Activated T-cell treated with anti-CD3 and anti-CD28 coated beads for 48 hours (primary cell): ENCODE results near the gene PPM1M.

Experiments
- DNase-seq: peaks from one replicate; pipeline ENCODE4 v3.0.0-alpha.2; 2020; ENCODE audit warnings: low read depth

PPM1M gene

DNA sequence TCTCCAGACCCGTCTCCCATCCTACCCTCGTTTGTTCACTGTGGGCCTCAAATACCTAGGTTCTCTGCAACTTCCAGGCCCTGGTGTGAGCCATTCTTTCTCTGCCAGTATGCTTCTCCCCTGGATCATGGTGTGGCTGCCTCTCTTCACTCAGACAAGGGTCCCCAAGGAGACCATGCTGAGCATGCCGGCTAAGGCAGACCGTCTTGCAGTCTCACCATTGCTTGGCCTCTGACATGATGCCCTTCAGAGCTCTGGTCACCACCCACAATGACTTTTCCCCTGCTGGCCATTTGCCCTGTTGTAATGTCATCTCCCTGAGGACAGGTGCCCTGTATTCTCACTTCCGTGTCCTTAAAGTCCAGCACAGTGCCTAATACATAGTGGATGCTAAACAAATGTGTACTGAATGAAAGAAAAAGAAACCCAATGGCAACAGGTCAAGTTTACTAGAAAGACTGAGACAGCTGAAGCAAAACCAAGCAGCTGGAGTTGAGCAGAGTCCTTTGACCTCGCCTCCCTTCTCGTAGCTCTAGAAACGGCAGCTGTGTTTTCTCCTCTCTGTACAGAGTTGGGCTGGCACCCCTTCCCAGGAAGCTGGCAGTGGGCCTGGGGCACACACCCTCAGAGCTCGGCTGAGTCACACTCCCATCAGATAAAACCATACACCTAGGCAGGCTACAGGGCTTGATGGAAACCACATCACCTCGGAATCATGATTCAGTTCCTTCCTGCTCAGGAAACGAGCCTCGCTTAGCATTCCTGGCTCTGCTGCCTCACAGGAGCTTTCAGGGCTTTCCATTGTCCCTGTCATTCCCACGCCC, 28.8 kb upstream of the PPM1M start:
- no peak for DNase-seq

DNA sequence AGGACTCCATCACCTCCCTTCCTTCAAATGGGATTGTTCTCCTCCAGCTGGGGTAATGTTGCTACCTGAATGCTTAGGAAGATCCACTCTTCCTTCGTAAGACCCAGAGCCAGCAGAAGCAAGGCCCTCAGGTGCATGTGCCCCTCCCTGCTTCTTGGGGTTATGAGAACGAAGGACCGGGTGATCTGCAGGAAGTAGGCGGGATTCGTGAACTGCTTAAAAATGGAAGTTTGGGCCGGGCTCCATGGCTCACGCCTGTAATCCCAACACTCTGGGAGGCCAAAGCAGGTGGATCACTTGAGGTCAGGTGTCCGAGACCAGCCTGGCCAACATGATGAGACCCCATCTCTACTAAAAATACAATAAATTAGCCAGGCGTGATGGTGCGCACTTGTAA, 28.2 kb upstream of the PPM1M start:
- DNase-seq: no peak

DNA sequence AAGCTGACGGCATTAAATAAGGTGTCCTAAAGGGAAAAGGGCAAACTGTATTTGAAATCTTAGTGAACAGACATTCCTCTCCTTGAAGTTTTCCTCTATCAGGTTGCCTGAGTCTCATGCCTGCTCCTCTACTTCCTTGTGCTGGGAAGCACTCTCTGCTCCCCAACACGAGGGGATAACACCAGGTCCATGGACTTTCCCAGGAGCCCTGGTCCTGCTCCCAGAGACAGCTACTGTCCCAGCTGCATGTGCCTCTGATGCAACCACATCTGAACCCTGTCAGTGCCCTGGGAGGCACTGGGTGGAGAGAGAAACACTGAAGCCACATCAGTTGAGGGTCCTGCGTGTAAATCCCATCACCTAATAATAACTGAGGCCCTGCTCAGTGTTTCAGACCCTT, 27.5 kb upstream of the PPM1M start:
- DNase-seq: no peak

DNA sequence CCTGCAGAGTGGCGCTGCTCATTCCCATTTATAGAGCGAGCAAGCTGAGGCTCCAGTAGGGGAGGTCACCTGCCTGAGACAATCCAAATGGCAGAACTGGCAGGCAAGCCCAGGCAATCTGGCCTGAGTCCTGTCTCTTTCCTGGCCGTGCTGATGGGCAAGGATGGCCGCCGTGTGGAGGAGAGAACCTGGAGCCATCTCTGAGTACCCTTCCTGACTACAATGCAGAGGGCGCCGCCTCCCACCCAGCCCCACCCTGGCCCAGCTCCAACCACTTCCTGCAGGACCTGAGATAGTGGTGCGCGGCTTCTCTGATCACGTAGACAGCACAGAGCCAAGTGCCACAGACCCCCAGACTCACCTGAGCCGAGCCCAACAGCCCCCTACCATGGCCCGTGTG, 27.1 kb upstream of the PPM1M start:
- no peak for DNase-seq

DNA sequence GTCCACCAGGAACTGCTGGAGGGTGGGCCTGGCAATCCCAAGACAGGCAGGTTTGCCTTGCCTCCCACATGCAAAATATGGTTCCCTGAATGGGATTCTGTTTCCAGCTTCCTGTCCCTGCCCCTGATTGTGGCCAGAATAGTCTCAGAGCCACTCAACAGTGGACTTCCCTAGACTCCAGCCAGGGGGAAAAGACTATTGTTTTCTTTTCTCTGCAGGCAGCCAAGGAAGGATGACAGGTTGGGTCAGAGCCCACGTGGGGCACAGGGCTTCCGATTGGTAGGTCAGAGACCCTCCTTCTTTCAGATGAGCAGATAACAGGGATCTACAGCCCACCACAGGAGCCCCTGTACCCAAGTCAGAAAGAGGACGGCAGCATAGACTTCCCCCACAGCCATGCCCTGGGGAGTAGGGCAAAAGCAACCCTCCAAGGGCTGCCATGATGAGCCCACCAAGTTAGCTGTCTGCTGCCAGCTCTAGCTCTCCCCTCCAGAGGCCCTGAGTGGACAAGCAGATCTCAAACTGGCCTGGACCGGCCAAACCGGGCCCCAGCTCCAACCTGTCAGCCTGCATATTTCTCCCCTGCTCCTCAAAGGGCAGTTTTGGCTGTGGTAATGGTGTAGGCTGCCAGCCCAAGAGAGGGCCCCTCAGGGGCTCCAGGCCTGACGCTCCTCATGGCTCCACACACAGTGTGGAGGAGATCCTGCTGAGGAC, 26.5 kb upstream of the PPM1M start:
- no peak for DNase-seq

DNA sequence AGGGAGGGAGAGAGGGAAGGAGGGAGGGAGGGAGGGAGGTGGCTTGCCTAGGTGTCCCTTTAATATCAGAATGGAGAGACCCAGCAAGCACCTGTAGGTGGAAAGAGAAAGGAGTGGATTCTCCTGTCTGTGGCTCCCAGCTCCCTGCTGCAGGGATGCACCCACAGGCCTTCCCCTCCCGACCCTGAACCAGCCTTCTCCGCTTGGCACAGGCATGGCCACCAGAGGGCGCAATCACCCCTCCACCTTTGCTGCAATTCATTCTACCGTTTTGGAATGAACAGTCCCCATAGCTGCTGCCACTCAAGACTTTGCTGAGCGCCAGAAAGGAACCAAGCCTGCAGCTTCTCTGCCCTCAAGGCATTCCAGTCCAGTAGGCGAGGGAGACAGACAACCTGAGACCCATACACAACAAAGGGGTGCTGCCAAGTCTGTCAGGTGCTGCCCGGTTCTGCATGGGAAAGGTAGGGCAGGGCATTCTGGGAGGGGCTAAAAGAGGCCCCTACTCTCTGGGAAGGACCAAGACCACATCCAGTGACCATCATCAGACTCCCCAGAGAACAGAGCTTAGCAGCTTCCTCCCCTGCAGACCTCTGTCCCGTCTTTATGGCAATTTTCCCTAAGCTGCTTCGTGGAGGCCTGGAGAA, 25.1 kb upstream of the PPM1M start:
- peak; percentile 85 for DNase-seq

DNA sequence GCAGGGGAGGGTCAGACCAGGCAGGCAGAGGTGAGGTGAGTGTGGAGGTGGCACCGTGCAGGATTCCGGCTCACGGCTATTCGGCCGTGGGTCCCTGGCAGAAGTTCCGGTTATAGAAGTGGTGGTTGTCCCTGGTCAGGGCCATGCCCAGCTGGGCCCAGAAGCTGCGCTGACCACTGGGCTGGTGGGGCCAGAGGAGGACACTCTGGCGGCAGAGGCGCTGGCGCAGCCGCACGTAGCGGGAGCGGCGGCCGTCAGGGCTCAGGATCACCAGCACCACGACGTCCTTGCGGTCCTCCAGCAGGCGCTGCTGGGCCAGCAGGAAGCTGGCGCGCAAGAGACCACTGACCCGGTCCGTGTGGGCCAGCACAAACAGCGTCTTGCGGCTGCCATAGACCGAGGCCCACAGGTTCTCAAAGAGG, 24.4 kb upstream of the PPM1M start:
- no peak for DNase-seq

DNA sequence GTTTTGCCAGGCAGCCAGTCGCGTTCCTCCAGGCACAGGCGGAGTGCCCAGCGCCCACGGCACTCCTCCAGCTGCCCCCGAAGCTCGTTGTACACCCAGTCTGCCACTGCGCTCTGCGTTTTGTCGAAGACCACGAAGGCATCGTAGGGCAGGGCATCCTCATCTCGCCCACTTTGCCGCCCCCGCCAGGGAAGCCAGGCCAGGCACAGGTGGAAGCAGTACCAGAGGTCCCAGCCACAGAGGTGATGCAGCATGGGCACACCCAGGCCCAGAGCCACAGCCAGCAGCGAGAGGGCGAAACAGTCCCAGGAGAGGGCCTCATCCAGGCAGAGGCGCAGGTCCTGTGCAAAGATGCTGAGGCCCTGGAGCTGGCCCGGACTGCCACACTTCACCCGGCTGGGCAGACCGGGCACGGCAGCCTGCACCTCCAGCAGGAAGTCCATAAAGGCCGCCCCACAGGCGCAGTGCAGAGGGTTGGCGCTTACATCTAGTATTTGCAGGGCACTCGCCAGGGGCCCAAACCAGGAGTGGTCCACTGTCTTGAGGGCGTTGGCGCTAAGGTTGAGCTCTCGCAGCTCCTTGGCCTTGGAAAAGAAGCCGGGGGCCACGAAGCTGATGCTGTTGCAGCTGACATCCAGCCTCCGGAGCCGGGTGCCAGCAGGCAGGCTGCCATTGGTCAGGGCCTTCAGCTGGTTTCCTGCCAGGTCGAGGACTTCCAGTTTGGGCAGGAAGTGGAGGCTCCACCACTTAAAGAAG, 23.8 kb upstream of the PPM1M start:
- peak; percentile 35 for DNase-seq

DNA sequence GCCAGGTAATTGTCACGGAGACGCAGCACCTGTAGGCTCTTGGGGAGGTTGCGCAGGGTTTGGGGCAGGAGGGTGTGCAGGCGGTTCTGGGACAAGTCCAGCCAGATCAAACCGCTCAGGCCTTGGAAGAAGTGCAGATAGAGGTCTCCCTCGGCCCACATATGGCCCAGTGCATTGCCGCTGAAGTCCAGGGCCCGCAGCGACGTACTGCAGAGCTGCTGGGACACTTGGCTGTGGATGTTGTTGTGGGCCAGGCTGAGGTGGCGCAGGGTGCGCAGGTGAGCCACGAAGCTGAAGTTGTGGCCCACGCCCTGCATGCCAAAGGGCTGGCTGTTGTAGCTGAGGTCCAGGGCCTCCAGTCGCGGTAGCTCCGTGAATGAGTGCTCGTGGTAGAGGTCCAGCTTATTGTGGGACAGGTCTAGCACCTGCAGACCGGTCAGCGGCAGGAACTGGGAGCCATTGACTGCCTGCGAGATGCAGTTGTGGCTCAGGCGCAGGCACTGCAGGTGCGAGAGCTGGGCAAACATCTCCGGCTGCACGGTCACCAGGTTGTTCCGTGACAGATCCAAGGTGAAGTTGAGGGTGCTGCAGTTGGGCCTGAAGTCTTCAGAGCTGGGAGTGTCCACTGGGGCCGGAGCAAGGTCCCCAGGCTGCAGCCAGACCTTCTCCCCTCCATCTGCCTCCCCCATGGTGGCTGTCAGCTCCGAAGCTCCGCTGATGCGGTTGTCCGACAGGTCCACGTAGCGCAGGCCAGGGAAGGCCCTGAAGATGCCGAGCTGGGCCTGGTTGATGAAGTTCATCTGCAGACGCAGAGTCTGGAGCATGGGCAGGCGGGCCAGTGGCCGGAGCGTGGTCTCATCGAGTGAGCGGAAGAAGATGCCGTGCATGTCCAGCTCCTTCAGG, 23.0 kb upstream of the PPM1M start:
- DNase-seq: no peak

DNA sequence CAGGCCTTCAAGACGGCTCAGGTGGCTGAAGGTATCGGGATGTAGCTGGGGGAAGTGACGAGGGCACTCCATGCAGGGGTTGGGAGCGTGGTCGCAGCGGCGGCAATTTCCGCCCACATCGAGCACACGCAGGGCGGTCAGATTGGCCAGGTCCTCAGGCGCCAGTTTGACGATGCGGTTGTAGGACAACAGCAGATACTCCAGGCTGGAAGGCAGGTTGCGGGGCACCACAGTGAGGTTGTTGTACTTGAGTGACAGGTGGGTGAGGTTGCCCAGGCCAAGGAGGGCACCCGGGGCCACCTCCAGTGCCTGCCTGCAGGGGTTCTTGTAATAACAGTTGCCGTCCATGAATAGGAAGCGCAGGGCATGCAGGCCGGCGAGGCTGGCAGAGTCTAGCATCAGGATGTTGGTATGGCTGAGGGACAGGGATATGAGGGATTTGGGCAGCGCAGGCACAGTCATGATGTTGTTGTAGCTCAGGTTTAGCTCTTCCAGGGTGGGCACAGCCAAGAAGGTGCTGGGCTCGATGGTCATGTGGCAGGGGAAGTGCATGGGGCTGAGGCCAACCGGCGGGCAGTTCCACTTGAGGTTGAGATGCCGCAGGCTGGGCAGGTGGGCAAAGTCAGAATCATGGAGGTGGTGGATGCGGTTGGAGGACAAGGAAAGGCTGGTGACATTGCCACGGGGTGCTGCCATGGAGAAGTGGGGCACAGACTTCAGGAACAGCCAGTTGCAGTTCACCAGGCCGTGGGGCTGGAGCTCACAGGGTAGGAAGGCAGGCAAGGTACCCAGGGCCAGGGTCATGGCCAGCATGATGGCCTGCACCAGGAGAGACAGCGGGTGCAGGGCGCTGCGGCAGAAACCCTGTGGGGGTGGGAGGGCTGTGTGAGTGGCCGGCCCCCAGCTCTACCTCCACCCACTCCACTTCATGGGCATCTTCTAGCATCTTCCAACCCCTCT, 21.8 kb upstream of the PPM1M start:
- DNase-seq: no peak

DNA sequence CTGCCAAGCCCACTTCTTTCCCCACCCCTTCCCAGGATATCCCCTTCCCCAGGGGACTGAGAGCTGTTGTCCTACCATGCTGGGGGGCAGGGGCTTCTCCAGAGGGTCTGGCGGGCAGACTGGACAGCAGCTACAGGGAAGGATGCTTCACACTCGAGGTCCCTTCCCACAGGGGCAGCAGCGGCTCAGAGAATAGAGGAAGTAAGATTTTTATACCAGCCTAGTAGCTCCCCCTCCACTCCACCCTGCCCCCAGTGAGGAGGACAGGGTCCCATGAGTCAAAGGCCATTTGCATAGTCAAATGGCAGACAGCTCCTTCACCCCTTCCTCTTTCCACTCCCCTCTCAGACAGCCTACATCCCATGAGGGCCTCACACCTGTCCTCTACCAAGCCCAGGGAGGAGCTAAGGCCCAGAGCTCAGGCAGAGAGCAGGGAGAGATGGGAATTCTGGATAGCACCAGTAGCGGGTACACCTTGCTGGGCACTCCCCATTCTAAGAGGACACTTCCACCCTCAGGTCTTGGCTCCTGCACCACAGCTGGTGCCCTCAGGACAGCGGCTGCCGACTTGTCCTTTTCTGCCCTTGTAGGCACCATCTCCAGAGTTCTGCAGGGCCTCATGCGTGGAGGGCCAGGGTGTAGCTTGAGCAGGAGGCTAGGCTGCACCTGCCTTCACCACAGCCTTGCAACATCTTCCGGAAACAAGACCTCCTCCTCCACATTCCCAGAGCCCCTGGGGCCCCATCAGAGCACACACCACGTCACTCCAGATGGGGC, 19.9 kb upstream of the PPM1M start, which contains the start of gene TLR9:
TSS of gene TLR9 (minus strand) at position 194 of the 777 bp plus-strand sequence. CDS start at position 78, 116 bp downstream.
- no peak for DNase-seq

DNA sequence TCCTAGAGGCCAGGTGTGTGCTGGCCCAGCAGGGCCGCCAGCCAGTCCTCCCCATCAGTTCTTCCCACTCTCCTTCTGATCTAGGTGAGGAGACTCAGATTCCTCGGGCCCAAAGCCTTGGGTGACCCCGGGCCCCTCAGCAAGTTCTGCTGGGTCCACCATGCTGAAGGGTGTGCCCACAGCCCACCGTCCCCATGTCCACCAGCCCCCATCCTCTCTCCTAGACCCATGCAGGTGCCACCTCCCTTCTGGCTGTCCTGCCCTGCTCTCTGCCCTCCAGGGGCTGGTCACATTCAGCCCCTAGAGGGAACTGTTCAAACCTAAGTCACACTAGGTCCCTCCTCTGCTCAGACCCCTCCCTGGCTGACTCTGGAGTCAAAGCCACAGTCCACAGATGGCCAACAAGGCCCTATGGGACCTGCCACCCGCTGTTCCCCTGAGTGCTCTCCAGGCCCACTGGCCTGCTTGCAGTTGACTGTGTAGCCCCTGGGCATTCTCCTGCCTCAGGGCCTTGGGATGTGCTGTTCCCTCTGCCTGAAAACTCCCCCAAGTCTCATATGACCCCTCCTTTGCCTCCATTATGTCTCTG, 19.2 kb upstream of the PPM1M start:
- DNase-seq: no peak

DNA sequence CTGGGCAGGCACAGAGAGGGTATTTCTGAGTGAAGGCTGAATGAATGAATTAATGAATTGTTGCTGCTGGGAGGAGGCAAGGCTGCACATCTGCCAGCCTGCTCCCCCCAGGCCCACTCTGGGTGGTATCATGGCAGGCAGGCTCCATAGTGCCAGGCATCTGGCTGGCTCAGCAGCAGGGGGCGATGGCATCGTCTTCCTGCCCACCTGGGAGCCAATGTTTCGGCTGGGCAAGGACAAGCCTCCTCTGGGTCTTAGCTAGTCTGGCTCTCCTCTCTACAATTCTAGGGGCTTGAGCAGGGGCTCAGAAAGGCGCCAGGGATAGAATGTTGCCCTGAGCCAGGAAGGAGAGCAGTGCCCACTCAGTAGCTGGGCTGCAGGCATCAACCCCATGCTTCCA, 18.4 kb upstream of the PPM1M start:
- DNase-seq: no peak

DNA sequence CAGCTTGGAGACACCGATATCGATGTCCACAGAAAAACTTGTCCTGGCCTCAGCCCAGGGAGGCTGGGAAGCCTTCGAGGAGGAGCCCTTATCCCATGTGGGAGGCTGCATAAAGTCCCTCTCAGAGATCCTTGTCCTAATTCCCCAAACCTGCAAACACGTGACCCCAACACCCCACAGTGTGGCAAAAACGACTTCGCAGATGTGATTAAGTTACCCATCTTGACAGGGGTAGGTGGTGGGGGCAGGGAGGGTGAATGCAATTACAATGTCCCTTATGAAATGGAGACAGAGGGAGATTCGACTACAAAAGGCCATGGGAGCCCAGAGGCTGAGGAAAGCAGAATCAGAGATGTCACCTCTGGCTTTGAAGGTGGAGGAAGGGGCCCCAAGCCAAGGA, 17.8 kb upstream of the PPM1M start:
- DNase-seq: no peak

DNA sequence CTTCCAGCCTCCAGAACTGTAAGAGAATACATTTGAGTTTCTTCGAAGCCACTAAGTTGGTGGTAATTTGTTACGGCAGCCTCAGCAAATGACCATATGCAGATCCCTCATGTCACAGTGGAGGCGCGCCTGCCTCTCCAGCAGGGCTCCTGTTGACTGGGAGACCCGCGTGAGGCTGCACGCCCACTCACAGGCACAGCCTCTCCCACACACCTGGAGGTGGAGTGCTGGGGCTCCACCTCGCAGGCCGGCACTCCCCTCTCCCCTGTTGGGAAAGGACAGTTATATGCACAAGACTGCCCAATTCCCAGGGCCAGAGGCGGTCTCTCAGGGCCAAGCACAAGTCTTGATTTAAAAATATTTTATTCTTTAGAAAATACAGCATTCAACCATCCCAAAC, 17.3 kb upstream of the PPM1M start:
- no peak for DNase-seq

DNA sequence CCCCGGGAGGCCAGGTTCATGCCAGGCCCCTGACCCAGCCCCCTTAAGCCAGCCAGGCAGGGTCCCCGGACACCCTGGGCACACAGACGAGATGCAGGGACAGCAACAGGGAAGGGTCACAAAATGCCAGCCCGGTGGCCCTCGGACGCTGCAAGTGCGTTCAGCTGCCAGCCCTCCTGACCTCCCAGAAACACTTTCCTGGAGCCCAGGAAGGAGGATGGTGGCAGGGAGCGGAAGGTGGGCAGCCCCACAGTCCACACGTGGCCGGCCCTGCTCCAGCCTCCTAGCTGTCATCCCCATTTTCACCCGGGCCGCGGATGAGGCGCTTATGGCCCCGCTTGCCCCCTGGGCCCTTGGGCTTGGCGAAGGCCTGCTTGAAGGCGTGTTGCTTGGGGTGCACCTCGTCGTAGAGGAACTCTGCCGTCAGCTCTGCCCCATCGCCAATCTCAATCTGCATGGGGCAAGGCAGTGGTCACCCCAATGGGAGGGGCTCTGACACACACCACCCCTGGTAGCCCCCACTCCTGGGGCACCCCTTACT, 16.7 kb upstream of the PPM1M start:
- DNase-seq: no peak

DNA sequence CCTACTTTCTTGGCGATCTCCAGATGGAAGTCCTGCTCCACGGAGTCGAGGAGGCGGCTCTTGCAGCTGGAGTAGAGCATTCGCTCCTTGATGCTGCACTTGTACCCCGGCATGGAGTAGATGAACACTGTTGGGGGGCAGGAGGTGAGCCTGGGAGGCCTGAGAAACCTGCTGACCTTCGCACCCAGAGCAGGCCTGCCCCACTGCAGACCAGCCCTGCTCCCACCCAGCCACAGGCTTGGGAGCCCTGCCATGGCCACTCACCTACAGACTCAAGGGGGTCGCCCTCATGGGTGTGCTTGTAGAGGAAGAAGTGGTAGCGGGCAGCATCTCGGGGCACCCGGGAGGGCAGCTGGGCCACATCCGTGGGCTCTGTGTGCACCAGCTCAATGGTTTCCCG, 15.9 kb upstream of the PPM1M start:
- DNase-seq: no peak

DNA sequence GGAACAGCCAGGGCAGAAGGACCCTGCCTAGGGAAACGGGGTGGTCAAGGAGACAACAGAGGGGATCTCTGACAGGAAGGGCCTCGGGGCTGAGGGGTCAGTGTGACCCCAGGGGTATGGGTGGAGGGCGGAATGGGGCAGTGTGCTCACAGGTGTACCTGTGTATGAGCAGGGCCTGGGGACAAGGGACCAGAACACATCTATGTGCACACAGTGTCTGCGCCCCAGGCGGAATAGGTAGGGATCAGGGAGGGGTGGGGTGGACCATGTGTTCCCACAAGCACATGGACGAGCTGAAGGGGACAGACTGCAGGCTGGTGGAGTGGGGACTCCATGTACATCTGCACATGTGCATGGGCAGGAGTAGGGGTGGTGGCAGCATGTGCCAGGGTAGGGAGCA, 15.1 kb upstream of the PPM1M start:
- DNase-seq: no peak
